DMS53 treated with DMSO at 0.1 percent for 48 hours (cell line): ENCODE data around the gene MGAT4A.

Experiments
- DNase-seq: peaks from one replicate; lab custom pipeline; 2025; ENCODE audit not compliant: unreplicated experiment; lab: John Stamatoyannopoulos, UW

MGAT4A gene

DNA sequence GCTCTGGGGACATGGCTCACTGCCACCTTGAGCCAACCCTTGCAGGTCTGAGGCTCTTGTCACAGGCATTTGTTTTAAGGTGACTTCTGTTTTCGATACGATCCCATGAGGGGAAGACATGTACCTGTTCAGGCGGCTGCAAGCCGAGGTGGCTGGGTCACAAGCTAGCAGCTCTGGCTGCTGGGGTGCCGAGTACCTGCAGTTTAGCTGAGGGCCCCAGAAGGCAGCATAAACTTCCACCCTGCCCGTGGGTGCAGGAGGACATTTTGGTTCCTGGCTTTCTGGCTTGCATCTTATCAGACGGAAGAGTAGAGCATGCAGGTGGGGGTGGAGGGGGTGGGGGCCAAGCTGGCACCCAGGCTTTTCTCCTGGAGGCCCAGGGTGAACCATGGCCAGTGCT is 151.0 kb downstream of the MGAT4A start:
- no peak for DNase-seq

- no peak for DNase-seq
These were observed 152.7 kb downstream of the MGAT4A start for GRCh38 chr2:98578231-98578630.

GRCh38 chr2:98577313-98577712 is 153.6 kb downstream of the MGAT4A start:
- no peak for DNase-seq

DNA sequence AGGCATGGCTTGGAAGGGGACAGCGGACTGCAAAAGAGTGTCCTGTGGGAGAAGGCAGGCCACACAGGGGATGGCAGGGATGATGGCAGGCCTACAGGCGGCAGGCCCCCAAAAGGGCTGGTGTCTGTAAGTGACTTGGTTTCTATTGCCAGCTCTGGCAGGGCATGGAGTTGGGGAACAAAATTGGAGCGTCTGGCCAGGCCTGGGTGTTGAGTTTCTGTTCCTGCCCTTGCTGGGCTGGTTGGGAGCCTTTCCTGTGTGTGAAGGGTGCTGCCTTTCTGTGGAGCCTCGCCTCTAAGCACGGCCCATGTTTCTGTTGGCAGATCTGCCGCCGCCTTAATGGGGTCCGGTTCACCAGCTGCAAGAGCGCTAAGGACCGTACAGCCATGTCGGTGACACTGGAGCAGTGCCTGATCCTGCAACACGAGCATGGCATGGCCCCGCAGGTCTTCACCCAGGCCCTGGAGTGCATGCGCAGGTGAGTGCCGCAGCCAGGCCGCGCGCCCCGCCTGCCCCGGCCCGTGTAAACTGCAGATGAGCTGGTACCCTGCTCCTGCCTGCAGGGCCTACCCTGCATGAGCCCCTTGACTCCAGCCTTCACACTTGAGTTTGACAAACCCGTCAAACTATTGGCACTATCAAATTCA is 154.1 kb downstream of the MGAT4A start:
- DNase-seq, result no peak

DNA sequence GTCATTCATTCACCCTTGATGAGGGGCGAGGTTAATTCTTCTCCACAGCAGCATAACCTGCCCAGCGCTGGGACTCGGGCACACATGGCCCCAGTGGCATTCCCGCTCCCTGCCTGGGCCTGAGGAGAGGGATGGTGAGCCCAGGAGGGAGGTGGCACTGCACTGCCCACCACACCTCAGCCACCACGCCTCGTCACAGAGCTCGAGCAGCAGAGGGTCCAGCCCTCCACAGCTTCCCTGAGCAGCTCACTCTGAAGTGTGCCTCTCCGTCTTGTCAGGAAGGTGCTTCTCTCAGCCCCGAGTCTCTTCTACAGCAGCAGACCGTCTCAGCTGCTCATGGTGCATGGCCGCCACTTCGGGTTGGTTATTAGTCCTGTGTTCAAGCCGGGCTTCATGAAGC is 157.5 kb downstream of the MGAT4A start:
- no peak for DNase-seq

GRCh38 chr2:98572676-98573075 is 158.3 kb downstream of the MGAT4A start:
- DNase-seq, result no peak

GRCh38 chr2:98572211-98572610 is 158.7 kb downstream of the MGAT4A start:
- DNase-seq, result no peak

DNA sequence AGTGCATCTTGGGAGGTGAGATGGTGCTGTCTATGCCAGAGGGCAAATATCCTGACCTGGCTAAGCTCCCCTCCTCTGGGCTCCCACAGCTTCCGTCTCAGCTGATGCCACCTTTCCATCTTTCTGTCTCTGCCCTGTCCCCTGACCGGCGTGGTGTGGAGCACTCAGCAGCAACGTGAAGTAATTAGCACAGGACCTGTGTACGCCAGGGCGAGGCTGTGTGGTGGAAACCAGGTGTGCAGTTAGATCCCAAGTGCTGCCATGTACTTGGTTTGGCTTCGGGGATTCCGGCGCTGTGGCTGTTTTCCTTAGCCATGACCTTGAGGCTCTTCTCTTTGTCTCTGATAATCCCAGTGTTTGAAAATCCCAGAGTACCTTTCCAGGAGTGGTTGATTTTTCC is 159.1 kb downstream of the MGAT4A start:
- no peak for DNase-seq

GRCh38 chr2:98571121-98571701 is 159.7 kb downstream of the MGAT4A start:
- DNase-seq, result no peak

DNA sequence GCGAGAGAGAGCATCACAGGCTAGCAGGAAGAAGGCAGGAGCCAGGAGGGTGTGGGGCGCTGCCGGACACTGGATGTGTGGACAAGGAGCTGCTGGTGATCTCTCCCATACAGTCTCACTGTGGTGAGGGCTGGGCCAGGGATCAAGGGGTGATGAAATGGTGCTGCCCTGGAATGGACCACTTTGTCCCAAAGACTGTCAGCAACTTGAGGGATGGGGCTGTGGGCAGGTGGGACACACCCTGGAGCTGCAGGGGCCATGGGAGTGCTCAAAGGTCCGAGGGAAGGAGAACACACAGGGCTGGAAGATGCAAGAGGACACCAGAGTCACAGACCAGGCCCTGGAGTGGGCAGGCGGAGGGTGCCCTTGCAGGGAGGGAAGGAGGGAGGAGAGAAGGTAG is 160.6 kb downstream of the MGAT4A start:
- DNase-seq, result no peak

GRCh38 chr2:98569915-98570314 is 161.0 kb downstream of the MGAT4A start:
- DNase-seq, result no peak

GRCh38 chr2:98569197-98569793 is 161.6 kb downstream of the MGAT4A start:
- peak; percentile 35 for DNase-seq
